OCI-LY7 (cell line): ENCODE measurements around the gene CCDC92. TPM values are rescaled to one million over a fixed set of nuclear protein-coding genes. Genes with fewer than 3 reads are reported as not detected.

Experiments
- BruUV-seq: library from RNA; stranded (reverse); fragments of 400-500 nt; replicated peaks from 2 replicates; lab custom pipeline; 2021; lab: Mats Ljungman, UMichigan
- CTCF ChIA-PET: fragments of 300-600 bp; sonication (Branson Sonifier 250); formaldehyde crosslinking; loops from one replicate; lab custom pipeline; 2022; ENCODE audit warnings: antibody characterized with exemption; ENCODE audit not compliant: unreplicated experiment; lab: Charles Lee
- POLR2A ChIA-PET: fragments of 300-600 bp; sonication (Branson Sonifier 250); formaldehyde crosslinking; loops from one replicate; lab custom pipeline; 2022; ENCODE audit warnings: antibody characterized with exemption; lab: Charles Lee
- DNase-seq: peaks from one replicate; pipeline ENCODE4 v3.0.0-alpha.2; 2015; ENCODE audit warnings: low spot score
- H2AFZ ChIP-seq: fragments of 200-600 bp; sonication (generic), shearing (Covaris generic); 2 replicates; pipeline ENCODE4 v1.6.1; 2014; ENCODE audit warnings: mild to moderate bottlenecking, antibody characterized with exemption, low read length, moderate library complexity
- H3K27ac ChIP-seq: fragments of 200-600 bp; sonication (generic); 2 replicates; pipeline ENCODE4 v1.5.1; 2014; ENCODE audit warnings: mixed run types, low read depth, mild to moderate bottlenecking, moderate library complexity, low read length, inconsistent platforms; ENCODE audit not compliant: poor library complexity, severe bottlenecking
- H3K36me3 ChIP-seq: fragments of 200-600 bp; sonication (generic); 2 replicates; pipeline ENCODE4 v1.6.1; 2014; ENCODE audit warnings: mild to moderate bottlenecking, antibody characterized with exemption, low read length, moderate library complexity, mixed read lengths; ENCODE audit not compliant: insufficient read depth
- H3K4me1 ChIP-seq: fragments of 200-600 bp; sonication (generic); 2 replicates; pipeline ENCODE4 v1.5.1; 2014; ENCODE audit warnings: mild to moderate bottlenecking, low read length; ENCODE audit not compliant: insufficient read depth, poor library complexity, severe bottlenecking
- H3K4me2 ChIP-seq: fragments of 200-600 bp; sonication (generic); 2 replicates; pipeline ENCODE4 v1.6.1; 2014; ENCODE audit warnings: mild to moderate bottlenecking, low read length
- H3K4me3 ChIP-seq: fragments of 200-600 bp; sonication (generic); 2 replicates; pipeline ENCODE4 v1.5.1; 2014; ENCODE audit warnings: mild to moderate bottlenecking, low read depth, low read length; ENCODE audit not compliant: poor library complexity, severe bottlenecking
- H3K79me2 ChIP-seq: fragments of 200-600 bp; sonication (generic); 2 replicates; pipeline ENCODE4 v1.6.1; 2016; ENCODE audit warnings: low read depth, mild to moderate bottlenecking, low read length, moderate library complexity, mixed read lengths; ENCODE audit not compliant: insufficient read depth
- H3K9me2 ChIP-seq: fragments of 200-600 bp; sonication (generic); 2 replicates; pipeline ENCODE4 v1.6.1; 2016; ENCODE audit warnings: mild to moderate bottlenecking, low read length, mixed read lengths; ENCODE audit not compliant: insufficient read depth
- H3K9me3 ChIP-seq: fragments of 200-600 bp; sonication (generic); 2 replicates; pipeline ENCODE4 v1.6.1; 2014; ENCODE audit warnings: mild to moderate bottlenecking, mixed run types, low read length, mixed read lengths
- H4K20me1 ChIP-seq: fragments of 200-600 bp; sonication (generic); 2 replicates; pipeline ENCODE4 v1.6.1; 2014; ENCODE audit warnings: mild to moderate bottlenecking, antibody characterized with exemption, low read length, moderate library complexity, mixed read lengths; ENCODE audit not compliant: insufficient read depth
- CTCF ChIP-seq: fragments of 200-600 bp; sonication (generic); conservative IDR thresholded peaks from 2 replicates; pipeline ENCODE4 v1.5.1; 2014; ENCODE audit warnings: mild to moderate bottlenecking, antibody characterized with exemption, low read length, moderate library complexity, mixed read lengths
- EZH2phosphoT487 ChIP-seq: fragments of 200-600 bp; sonication (generic); IDR thresholded peaks from 2 replicates; pipeline ENCODE4 v1.6.1; 2018; ENCODE audit warnings: low read depth, borderline replicate concordance, mild to moderate bottlenecking, mixed run types, antibody characterized with exemption, low read length, moderate library complexity, mixed read lengths
- intact Hi-C: fragments of 100-400 bp; cut with micrococcal nuclease; formaldehyde crosslinking; loops from one replicate; pipeline ENCODE4 v1.10.0; 2022; ENCODE audit not compliant: unreplicated experiment
- total RNA-seq, 2 experiments: library from RNA; depleted of rRNA in 1 of 2; stranded (reverse); fragments of >200 nt in 1 of 2; shearing (Covaris generic) in 1 of 2; gene quantifications; 2 replicates each; pipeline ENCODE4 v1.2.3, GENCODE V29; 2014 to 2022

The CCDC92 gene
- total RNA-seq, 2 experiments from 2014 or later: 3.1 to 12.3 TPM

- H3K9me3 ChIP-seq: no peaks in the 10 kb centered on the region
- BruUV-seq: no TSS peak
- DNase-seq: no peak
- H3K79me2 ChIP-seq: no peaks in the 10 kb centered on the region
- intact Hi-C loops: no loop called here
- H3K4me2 ChIP-seq: no peak overlapping the region
- no peak overlapping the region for H2AFZ ChIP-seq
- ChIA-PET CTCF (no interaction called here), POLR2A (interaction anchor here (0.6 to 1.0 kb wide), 3 partner anchors 17 to 198 kb away, joined by 3 read pairs; no protein-coding TSS in a partner anchor)
- peaks cover 10% of the 10 kb centered on the region for H3K4me1 ChIP-seq
- no peak overlapping the region for H3K27ac ChIP-seq
- no peak overlapping the region for H3K4me3 ChIP-seq
- H3K36me3 ChIP-seq: peaks cover 50% of the 10 kb centered on the region; the same call in 1 of the 2 replicates
- H4K20me1 ChIP-seq: no peaks in the 10 kb centered on the region
- TF ChIP-seq EZH2phosphoT487: no peak
- no peak for TF ChIP-seq CTCF
- no peaks in the 10 kb centered on the region for H3K9me2 ChIP-seq
These were observed 31.7 kb upstream of the CCDC92 start for GRCh38 chr12:124004233-124004875.

- CTCF ChIA-PET: no interaction called here
- no peak overlapping the region for H3K4me2 ChIP-seq
- peaks cover 10% of the 10 kb centered on the region for H3K4me1 ChIP-seq
- H3K9me3 ChIP-seq: no peaks in the 10 kb centered on the region
- no peak overlapping the region for H2AFZ ChIP-seq
- H3K79me2 ChIP-seq: no peaks in the 10 kb centered on the region
- no TSS peak for BruUV-seq
- no peaks in the 10 kb centered on the region for H4K20me1 ChIP-seq
- no peak overlapping the region for H3K27ac ChIP-seq
- intact Hi-C loops: no loop called here
- TF ChIP-seq CTCF (no peak), EZH2phosphoT487 (no peak)
- DNase-seq: no peak
- no peak overlapping the region for H3K4me3 ChIP-seq
- POLR2A ChIA-PET: no interaction called here
- H3K36me3 ChIP-seq: peaks cover 66% of the 10 kb centered on the region; the same call in 1 of the 2 replicates
- H3K9me2 ChIP-seq: no peaks in the 10 kb centered on the region
These were observed 30.0 kb upstream of the CCDC92 start for GRCh38 chr12:124002654-124003053.

- no peaks in the 10 kb centered on the region for H4K20me1 ChIP-seq
- no peak for TF ChIP-seq EZH2phosphoT487
- no peak for TF ChIP-seq CTCF
- no peak overlapping the region for H3K27ac ChIP-seq
- peaks cover 67% of the 10 kb centered on the region; the same call in 1 of the 2 replicates for H3K36me3 ChIP-seq
- no peaks in the 10 kb centered on the region for H3K9me3 ChIP-seq
- peaks cover 10% of the 10 kb centered on the region for H3K4me1 ChIP-seq
- no peak for DNase-seq
- H3K4me3 ChIP-seq: no peak overlapping the region
- H2AFZ ChIP-seq: no peak overlapping the region
- intact Hi-C loops: no loop called here
- no TSS peak for BruUV-seq
- H3K4me2 ChIP-seq: no peak overlapping the region
- H3K79me2 ChIP-seq: no peaks in the 10 kb centered on the region
- H3K9me2 ChIP-seq: no peaks in the 10 kb centered on the region
- CTCF ChIA-PET: no interaction called here
- POLR2A ChIA-PET: no interaction called here
These were observed 29.5 kb upstream of the CCDC92 start for GRCh38 chr12:124002021-124002644.
